Embryonic facial prominence (tissue), 1 donor: Measurements from ENCODE around the gene THAP8.

Experiments
- DNase-seq: peaks from one replicate; pipeline ENCODE4 v3.0.0-alpha.2; 2016; ENCODE audit errors: extremely low spot score

Gene THAP8, protein sequence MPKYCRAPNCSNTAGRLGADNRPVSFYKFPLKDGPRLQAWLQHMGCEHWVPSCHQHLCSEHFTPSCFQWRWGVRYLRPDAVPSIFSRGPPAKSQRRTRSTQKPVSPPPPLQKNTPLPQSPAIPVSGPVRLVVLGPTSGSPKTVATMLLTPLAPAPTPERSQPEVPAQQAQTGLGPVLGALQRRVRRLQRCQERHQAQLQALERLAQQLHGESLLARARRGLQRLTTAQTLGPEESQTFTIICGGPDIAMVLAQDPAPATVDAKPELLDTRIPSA

DNA sequence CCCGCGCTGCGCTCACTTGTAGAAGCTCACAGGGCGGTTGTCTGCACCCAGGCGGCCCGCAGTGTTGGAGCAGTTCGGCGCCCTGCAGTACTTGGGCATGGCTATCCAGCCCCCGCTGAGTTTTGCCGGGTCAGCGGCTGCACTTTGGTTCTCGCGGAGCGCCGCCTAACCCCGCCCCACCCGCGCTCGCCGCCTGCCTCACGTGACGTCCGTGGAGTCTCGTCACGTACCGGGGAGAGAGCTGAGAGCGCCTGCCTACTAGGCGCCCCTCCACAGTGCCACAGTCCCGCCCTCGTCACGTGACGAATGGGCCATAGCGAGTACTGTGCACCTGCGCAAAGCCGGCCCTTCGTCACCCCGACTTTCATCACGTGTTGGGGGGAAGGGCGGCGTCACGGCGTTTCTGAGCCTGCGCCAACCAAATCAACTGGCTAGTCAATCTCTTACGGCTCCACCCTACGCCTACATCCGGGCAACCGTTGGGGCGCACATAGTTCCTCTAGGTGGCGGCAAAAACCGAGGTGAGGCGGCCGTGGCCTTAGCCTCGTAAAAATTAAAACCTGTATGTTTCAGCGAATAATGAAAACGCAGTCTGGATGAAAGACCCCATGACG lies at the start of gene THAP8:
Gene THAP8 (minus strand): TSS at position 167 of the 614 bp plus-strand sequence. CDS start 68 bp downstream, at position 99.
- peak; percentile 98 for DNase-seq

DNA sequence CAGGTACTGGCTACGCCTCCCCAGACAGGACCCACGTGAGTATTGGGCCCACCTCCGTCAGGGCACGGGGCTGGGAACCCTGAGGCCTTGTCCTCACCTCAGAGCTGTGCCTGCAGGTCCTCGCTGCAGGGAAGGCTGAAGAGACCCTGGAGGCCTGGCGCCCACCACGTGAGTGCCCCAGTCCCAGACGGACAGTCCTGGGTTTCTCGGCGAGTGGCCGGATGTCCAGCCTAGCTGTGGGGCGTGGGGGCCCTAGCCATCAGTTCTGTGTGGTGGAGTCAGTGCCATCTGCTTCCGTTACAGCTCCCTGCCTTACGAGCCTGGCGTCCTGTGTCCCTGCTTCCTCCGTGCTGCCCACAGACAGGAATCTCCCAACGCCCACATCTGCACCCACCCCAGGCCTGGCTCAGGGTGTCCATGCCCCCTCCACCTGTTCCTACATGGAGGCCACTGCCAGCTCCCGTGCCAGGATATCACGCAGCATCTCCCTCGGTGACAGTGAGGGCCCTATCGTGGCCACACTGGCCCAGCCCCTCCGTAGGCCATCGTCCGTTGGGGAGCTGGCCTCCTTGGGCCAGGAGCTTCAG lies 49.0 kb upstream of the THAP8 start:
- DNase-seq = no peak

DNA sequence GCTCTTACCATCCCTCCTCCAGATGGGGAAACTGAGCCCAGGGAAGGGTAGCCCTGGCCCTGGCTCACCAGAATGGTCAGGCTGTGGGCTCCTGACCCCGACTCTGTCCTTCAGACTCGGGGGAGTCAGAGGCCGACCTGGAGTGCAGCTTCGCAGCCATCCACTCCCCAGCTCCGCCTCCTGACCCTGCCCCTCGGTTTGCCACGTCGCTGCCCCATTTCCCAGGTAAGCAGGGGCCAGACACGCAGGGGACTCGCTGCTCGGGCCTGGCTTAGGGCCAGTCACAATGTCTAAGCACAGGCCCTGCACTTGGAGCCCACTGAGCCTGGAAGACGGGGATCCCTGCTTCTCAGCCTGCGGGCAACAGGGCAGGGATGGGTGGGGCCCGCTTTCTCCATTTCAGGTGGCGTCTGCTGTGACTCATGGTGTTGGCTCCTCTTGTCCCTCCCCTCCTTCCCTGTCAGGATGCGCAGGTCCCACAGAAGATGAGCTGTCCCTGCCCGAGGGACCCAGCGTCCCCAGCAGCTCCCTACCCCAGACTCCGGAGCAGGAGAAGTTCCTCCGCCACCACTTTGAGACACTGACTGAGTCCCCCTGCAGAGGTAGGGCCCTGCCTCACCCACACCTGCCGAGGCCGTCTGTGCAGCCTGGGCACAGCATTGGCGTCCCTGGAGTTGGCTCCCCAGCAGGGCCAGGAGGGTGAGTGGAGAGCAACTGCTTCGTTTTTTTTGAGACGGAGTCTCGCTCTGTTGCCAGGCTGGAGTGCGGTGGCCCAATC lies 47.7 kb upstream of the THAP8 start:
- DNase-seq = no peak

DNA sequence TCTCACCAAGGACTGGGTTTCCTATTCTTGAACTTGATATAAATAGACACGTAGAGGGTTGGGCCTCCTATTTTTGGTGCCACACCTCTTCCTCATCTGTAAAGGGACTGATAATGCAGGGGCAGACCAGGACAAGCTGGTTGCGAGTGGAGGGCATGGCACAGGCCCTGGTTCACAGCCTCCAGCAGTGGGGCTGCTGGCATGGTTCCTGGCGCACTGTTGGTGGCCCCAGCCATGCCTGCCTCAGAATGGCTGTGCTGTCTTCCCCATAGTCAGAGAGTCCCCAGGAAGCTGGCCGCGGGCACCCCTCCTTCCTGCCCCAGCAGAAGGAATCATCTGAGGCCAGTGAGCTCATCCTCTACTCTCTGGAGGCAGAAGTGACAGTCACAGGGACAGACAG lies 46.4 kb upstream of the THAP8 start:
- no peak for DNase-seq

DNA sequence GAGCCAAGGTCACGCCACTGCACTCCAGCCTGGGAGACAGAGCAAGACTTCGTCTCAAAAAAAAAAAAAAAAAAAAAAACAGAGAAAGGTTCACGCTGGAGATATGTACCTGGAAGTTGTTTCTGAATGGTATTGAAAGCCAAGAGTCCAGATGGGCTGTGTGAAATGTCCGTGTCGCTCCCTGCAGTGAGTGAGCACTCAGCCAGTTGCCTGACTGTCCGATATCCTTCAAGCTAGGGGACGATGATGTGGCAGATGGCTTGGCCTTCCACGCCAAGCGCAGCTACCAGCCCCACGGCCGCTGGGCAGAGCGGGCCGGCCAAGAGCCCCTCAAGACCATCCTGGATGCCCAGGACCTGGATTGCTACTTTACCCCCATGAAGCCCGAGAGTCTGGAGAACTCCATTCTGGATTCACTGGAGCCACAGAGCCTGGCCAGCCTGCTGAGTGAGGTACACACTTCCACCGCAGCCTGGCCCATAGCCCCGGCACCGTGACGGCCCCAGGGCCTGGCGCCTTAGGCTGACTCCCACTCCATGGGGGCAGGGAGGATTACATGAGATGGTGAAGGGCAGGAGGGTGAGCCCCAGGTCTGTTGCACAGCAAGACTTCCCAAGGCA lies 45.2 kb upstream of the THAP8 start:
- no peak for DNase-seq

DNA sequence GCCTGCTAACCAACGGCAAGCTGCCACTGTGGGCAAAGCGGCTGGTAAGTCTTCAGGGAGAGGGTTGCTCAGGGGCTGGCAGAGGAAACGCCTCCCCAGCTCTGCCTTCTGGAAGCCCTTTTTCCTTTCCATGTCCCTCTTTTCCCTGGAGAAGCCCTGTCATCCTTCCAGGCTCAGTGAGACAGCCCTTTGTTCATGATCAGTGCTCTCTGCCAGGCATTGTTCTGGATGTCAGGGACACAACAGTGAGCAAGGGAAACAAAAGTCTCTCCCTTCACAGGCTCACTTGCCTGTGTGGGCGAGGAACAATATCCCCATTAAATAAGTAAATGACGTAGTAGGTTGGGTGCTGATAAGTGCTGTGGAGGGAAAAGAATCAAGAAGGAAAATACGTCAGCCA lies 43.0 kb upstream of the THAP8 start:
- DNase-seq = no peak

DNA sequence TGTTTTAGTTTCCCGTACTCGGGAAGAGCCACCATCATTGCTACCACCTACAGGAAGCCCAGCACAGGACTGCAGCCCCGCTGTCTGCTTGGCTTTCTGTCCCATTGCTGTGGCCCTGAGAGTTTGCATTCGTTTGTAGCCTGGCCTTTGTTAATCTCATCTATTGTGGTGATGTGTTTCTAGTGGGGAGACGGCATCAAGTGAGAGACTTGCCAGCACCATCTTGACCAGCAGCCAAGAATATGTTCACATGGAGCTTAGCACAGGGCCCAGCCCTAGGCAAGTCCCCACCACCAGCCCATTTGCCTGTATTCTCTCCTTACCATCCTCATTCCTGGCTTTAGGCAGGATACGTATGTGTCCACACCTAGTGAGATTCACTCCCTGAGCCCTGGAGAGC lies 39.6 kb upstream of the THAP8 start:
- DNase-seq = no peak

DNA sequence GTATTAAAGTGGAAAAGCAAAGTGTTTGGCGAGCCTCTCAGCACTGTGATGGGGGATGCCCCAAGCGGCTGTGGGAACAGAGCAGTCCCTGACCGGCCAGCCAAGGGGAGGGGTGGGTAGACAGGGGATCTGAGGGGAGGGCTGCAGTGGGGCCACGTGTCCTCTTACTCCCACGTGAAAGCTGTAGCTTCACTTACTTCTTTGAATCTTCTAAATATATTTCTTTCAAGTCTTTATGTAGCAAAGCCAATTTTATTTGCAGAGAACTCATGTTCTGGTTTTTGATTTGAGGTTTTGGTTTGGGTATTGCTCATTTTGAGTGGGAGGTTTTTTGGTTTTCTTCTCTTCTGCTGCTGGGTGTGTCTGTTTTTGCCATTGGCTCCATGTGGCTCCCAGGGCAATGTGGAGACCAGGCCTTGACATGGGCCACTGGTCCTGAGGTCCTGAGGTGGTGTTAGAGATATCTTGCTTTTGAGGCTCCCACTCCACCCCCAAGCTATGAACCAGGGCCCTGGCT lies 39.1 kb upstream of the THAP8 start:
- DNase-seq = no peak

DNA sequence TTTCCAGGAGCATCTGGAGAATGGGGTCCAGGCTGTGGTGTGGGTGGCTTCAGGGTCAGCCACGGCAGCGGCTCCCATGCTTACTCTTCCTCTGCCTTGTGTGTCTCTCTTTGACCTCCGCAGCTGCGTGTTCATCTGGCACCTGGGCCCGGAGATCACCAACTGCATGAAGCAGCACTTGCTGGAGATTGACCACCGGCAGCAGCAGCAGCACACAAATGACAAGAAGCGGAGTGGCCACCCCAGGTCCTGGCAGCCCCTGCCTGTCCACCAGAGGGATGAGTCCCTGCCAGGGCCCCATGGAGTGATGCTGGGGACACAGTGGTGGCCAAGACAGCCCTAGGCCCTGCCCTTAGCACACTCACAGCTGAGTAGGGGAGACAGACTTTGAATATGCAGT lies 38.5 kb upstream of the THAP8 start:
- no peak for DNase-seq

DNA sequence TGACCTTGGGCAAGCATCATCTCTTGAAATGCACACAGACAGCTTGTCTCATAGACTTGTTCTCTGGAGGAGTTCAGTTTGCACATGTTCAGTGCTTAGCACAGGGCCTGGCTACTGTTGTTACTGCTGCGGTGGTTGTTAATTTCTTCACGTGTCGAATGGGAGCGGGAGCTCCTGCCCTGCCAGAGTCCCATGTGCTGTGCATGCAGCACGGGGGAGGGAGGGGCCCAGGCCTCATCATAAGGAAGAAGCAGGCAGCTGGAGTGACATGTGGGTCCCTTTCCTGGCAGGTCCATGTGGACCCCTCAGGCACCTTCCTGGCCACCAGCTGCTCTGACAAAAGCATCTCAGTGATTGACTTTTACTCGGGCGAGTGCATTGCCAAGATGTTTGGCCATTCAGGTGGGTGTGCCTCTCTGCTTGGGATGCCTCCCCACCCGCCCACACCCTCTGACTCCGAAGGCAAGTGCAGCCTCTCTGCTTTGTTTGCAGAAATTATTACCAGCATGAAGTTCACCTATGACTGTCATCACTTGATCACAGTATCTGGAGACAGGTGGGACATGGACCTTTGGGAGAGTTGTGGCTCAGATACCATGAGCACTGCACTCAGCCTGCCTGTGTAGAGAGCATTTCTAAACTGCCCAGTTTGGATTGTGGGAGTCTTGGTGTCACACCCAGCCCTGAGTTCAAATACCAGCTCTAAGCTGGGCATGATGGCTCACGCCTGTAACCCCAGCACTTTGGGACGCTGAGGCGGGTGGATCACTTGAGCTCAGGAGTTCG lies 37.0 kb upstream of the THAP8 start:
- DNase-seq = no peak

DNA sequence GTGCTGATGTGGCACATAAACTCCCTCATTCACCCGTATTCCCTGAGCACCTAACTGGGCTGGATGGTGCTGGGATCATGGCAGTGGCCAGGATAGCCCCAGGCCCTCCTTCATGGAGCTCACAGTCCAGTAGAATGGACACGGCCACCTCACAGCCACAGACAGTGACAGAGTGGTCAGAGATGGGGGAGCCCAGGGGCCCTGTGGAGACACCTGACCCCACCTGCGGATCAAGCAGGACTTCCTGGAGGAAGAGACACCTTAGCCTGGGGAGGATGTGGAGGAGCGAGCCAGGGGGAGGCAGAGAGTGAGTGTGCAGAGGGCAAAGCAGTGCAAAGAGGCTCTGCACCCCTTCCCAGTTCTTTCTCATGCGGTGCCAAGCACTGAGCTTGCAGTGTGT lies 35.8 kb upstream of the THAP8 start:
- DNase-seq = no peak

DNA sequence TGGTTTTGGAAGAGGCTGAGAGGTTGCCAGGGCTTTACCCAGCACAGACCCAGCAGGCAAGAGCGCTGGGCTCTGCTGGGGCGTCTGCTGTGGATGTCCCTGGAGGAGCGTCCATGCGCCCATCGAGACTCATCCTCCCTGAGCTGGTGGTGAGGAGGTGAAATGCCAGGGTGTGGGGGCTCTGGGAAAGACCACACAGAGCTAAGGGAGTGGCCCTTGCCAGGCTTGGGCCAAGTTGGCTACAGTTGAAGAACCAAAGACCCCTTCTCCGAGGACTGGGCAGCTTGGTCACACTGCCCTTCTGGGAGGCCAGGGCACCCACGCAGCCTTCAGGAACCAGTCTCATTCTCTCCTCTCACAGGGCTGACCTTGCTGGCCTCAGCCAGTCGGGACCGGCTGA lies 32.2 kb upstream of the THAP8 start:
- DNase-seq = no peak

DNA sequence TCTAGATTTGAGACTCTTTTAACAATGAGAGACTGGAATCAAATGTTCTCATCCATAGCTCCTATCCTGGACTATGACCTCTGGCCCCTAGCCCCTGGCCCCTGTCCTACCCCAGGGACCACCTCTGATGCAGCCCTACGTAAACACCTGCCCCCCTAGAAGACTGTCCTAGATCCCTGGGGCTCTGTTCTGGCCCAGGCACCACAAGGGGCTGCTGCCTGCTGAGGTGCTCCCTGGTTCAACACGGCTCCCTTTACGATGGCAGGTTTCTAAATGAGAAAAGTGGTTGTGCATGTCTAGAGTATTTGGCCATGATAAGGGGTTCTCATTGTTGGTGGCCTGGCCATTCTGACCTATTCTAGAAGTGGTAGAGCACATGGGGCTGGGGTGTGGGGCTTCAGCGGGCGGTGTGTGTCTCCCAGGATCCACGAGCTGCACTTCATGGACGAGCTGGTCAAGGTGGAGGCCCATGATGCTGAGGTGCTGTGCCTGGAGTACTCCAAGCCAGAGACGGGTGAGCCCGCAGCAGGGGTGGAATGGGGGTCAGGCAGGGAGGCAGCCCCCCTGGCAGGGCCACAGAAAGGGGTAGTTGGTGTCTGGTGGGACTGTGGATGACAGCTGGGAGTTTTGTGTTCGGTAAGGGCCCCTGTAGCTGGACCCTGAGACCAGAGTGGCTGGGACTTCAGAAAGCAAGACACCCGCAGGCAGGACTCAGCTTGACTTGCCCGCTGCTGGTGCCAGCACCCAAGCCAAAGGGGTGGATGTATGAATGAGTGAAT lies 30.3 kb upstream of the THAP8 start:
- no peak for DNase-seq

DNA sequence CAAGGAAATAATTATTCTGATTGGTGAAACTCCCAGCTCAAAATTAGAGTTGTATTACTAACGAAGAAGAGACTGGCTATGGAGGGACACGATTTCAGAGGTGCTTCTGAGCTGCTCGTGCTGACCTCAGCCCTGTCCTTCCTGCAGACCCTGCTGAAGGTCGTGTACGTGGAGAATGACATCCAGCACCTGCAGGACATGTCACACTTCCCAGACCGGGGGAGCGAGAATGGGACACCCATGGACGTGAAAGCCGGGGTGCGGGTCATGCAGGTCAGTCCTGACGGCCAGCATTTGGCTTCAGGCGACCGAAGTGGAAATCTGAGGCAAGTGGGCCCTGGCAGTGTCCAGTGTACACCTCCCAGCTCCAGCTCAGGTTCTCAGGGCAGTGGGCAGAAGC lies 28.8 kb upstream of the THAP8 start:
- no peak for DNase-seq

DNA sequence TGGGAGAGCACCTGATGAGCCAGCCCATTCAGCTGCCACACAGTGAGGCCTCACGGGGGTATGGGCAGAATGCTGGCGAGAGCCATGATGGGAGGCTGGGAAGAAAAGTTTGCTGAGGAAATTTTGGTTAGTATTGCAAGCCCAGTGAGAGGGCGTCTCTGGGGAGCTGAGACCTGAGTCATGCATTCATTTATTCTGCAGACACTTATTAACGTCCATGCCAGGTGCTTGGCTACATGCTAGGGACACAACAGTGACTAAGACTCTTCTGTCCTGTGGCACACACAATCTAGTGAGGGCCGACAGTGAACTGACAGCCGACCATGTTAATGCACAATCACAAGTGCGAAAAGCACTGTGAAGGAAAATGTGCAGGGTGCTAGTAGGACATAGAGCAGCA lies 27.8 kb upstream of the THAP8 start:
- DNase-seq = no peak

DNA sequence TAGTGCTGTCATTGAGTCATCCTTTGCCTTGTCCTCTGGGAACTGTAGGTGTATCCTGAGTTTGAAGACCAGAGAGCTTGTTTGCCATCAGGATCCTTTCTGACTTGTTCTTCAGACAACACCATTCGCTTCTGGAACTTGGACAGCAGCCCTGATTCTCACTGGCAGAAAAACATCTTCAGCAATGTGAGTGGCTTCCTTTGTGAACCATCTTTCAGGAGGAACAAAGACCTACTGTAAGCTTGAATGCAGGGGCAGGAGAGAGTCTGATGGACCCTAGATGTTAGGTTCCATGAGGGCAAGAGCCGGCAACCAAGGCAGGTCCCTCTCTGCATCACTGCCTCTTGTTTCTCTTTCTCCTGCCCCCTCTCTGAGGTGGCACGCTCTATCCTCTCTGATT lies 27.3 kb upstream of the THAP8 start:
- DNase-seq = no peak

DNA sequence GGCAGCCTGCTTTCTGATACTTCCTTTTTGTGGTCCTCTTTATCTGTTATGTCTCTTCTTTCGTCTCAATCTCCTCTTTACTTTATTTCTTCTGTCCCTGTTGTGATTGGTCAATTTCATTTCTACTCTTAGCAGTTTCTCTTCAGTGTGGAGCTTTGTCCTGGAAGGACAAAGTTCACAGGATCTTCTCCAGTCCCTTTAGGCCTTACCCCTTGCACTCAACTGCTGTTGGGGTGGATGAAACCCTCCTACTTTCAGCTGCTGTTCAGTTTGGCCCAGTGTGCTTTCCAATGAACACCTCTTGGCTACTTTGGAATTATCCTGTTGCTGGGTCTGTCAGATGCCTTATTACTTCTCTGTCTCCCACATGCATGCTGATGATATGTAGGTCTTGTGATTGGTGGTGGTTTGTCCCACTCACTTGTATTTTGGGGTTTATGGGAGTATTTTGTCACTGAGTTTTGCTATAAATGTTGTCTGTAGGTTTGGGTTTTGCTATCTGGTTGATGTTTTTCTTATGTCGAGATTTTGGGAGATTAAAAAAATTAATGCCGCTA lies 25.4 kb upstream of the THAP8 start:
- DNase-seq = no peak

DNA sequence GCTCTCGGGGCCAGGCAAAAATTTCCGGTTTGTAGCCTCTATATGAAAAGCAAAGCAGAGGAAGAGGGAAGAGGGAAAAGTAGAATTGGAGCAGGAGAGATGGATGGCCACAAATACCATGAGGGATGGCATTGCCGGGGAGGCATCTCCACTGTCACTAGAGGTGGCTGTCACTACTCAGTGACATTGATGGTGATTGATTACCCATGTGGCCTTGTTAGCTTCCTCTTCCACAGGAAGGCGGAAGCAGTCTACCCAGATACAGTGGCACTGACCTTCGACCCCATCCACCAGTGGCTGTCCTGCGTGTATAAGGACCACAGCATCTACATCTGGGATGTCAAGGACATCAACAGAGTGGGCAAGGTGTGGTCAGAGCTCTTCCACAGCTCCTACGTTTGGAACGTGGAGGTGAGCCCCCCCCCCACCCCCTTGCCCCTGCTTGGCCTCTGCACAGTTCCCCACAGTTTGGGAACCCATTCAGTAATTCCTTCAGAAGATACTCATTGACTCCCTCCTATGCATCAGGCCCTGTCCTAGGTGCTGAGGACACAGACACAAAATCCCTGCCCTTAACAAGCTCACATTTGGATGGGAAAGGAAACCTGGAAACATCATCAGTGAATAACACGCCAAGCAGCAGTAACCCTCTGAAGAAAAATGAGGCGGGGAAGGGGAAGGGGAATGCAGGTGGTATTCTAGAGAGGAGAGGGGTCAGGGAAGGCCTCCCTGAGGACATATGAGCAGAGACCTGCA lies 19.2 kb upstream of the THAP8 start:
- DNase-seq = no peak

DNA sequence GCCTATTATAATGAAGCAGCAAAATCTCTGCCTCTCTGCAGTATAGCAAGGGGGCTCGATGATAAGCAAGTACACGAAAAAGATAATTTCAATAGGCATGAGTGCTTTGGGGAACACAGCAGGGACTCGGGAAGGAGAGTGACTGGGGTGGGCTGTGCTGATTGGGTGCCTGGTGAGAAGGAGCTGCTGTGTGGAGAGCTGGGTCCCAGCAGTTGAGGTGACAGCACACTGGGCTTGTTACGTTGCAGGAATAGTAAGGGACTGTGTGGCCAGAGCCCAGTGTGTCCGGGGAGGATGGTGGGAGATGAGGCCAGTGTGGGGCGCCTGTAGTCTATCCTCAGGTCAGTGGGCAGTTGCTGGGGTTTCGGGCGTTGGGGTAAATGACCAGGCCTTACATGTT lies 18.0 kb upstream of the THAP8 start:
- DNase-seq = no peak
